Endothelial cell (in vitro differentiated cells): ENCODE measurements around the gene KCNK2. TPM values are rescaled to one million over a fixed set of nuclear protein-coding genes. Genes with fewer than 3 reads are reported as not detected.

Source experiments
- DNase-seq: peaks from one replicate; pipeline ENCODE4 v3.0.0; 2021; ENCODE audit warnings: low spot score
- H3K27ac Mint-ChIP-seq: one replicate; pipeline ENCODE4 v1.8.0; 2021; ENCODE audit warnings: mixed read lengths, inconsistent platforms; ENCODE audit not compliant: unreplicated experiment
- H3K27me3 Mint-ChIP-seq: one replicate; pipeline ENCODE4 v1.8.0; 2021; ENCODE audit warnings: mild to moderate bottlenecking, moderate library complexity, mixed read lengths, inconsistent platforms; ENCODE audit not compliant: unreplicated experiment
- H3K36me3 Mint-ChIP-seq: one replicate; pipeline ENCODE4 v1.8.0; 2021; ENCODE audit warnings: mild to moderate bottlenecking, low read depth, mixed read lengths, inconsistent platforms; ENCODE audit not compliant: unreplicated experiment
- H3K4me1 Mint-ChIP-seq: one replicate; pipeline ENCODE4 v1.8.0; 2021; ENCODE audit warnings: mild to moderate bottlenecking, mixed read lengths, inconsistent platforms; ENCODE audit not compliant: unreplicated experiment
- H3K4me3 Mint-ChIP-seq: one replicate; pipeline ENCODE4 v1.8.0; 2021; ENCODE audit warnings: mild to moderate bottlenecking, mixed read lengths, inconsistent platforms; ENCODE audit not compliant: unreplicated experiment
- H3K9me3 Mint-ChIP-seq: one replicate; pipeline ENCODE4 v1.8.0; 2021; ENCODE audit warnings: mixed read lengths, inconsistent platforms; ENCODE audit not compliant: unreplicated experiment
- CTCF ChIP-seq: fragments of 200-600 bp; sonication (generic); IDR thresholded peaks from one replicate; pipeline ENCODE4 v1.5.0; 2021; ENCODE audit warnings: antibody characterized with exemption; ENCODE audit not compliant: unreplicated experiment
- total RNA-seq: library from RNA; stranded (reverse); fragmentation: NEBNext Ultra II Directional; extraction: Animal tissue kit (Norgen Biotek cat#: 25700); gene quantifications from one replicate; pipeline ENCODE4 v1.2.1, GENCODE V29; 2021; ENCODE audit not compliant: unreplicated experiment

KCNK2 gene
- total RNA-seq, 1 donor from 2014 or later = not detected

- DNase-seq = no peak
- H3K4me3 Mint-ChIP-seq = no peak overlapping the region
- H3K36me3 Mint-ChIP-seq = no peaks in the 10 kb centered on the region
- H3K9me3 Mint-ChIP-seq = no peaks in the 10 kb centered on the region
- no peak for TF ChIP-seq CTCF
- H3K27me3 Mint-ChIP-seq = no peaks in the 10 kb centered on the region
- no peak overlapping the region for H3K27ac Mint-ChIP-seq
- no peaks in the 10 kb centered on the region for H3K4me1 Mint-ChIP-seq
Observed at GRCh38 chr1:215118081-215118480, 35.5 kb downstream of the KCNK2 start.

- DNase-seq = no peak
- Mint-ChIP-seq H3K4me1 (no peaks in the 10 kb centered on the region), H3K4me3 (no peak overlapping the region), H3K27ac (no peak overlapping the region), H3K36me3 (no peaks in the 10 kb centered on the region), H3K27me3 (no peaks in the 10 kb centered on the region), H3K9me3 (no peaks in the 10 kb centered on the region)
- TF ChIP-seq CTCF = no peak
Observed at GRCh38 chr1:215119056-215119455, 36.5 kb downstream of the KCNK2 start.

GRCh38 chr1:215119719-215120365 lies 37.3 kb downstream of the KCNK2 start:
- no peak for DNase-seq
- no peaks in the 10 kb centered on the region for H3K36me3 Mint-ChIP-seq
- no peaks in the 10 kb centered on the region for H3K4me1 Mint-ChIP-seq
- no peaks in the 10 kb centered on the region for H3K9me3 Mint-ChIP-seq
- no peak overlapping the region for H3K27ac Mint-ChIP-seq
- TF ChIP-seq CTCF = no peak
- no peak overlapping the region for H3K4me3 Mint-ChIP-seq
- H3K27me3 Mint-ChIP-seq = no peaks in the 10 kb centered on the region

- Mint-ChIP-seq H3K4me1 (no peaks in the 10 kb centered on the region), H3K36me3 (no peaks in the 10 kb centered on the region), H3K4me3 (no peak overlapping the region), H3K27ac (no peak overlapping the region), H3K27me3 (no peaks in the 10 kb centered on the region), H3K9me3 (no peaks in the 10 kb centered on the region)
- no peak for TF ChIP-seq CTCF
- DNase-seq = no peak
Observed at GRCh38 chr1:215128504-215128903, 46.0 kb downstream of the KCNK2 start.

- no peaks in the 10 kb centered on the region for H3K4me1 Mint-ChIP-seq
- no peaks in the 10 kb centered on the region for H3K9me3 Mint-ChIP-seq
- no peak overlapping the region for H3K4me3 Mint-ChIP-seq
- no peak overlapping the region for H3K27ac Mint-ChIP-seq
- no peak for DNase-seq
- no peaks in the 10 kb centered on the region for H3K27me3 Mint-ChIP-seq
- H3K36me3 Mint-ChIP-seq = no peaks in the 10 kb centered on the region
- no peak for TF ChIP-seq CTCF
Observed at GRCh38 chr1:215131291-215131690, 48.8 kb downstream of the KCNK2 start.
